RWPE1 (cell line): ENCODE results near the gene PRR36.

Experiments used
- CTCF ChIA-PET: fragments of 350-600 bp; sonication (Branson Sonifier 250); formaldehyde crosslinking; extraction: SDS; loops from one replicate; lab custom pipeline; 2021; lab: Yijun Ruan, JAX
- POLR2A ChIA-PET: fragments of 400-600 bp; formaldehyde crosslinking; extraction: SDS; loops from one replicate; lab custom pipeline; 2020; ENCODE audit warnings: antibody characterized with exemption; ENCODE audit not compliant: low non-redundant PET; lab: Yijun Ruan, JAX
- DNase-seq: peaks from one replicate; pipeline ENCODE4 v3.0.0; 2012; ENCODE audit warnings: low spot score
- H3K27ac ChIP-seq: fragments of 450-650 bp; 2 replicates; pipeline ENCODE4 v1.5.1; 2017
- CTCF ChIP-seq: fragments of 450-650 bp; conservative IDR thresholded peaks from 2 replicates; pipeline ENCODE4 v1.5.1; 2017; ENCODE audit warnings: low read depth, mild to moderate bottlenecking

The PRR36 gene

GRCh38 chr19:7851623-7852500, 22.3 kb downstream of the PRR36 start:
- H3K27ac ChIP-seq, result peak overlapping the region; percentile 83; the same call in 1 of the 2 replicates
- POLR2A ChIA-PET, result interaction anchor here (0.6 kb wide), 1 partner anchor 114 kb away, joined by 3 read pairs; no protein-coding TSS in a partner anchor
- CTCF ChIA-PET, result interaction anchor here (0.5 to 1.5 kb wide), 5 partner anchors 10 to 175 kb away, joined by 4 read pairs; partner anchors contain the start of gene TRAPPC5
- no peak for TF ChIP-seq CTCF
- no peak for DNase-seq

GRCh38 chr19:7850945-7851622, 23.1 kb downstream of the PRR36 start:
- no peak for TF ChIP-seq CTCF
- POLR2A ChIA-PET, result no interaction called here
- CTCF ChIA-PET, result interaction anchor here (0.5 to 1.5 kb wide), 2 partner anchors 78 to 170 kb away, joined by 3 to 4 read pairs; partner anchors contain the start of gene TRAPPC5
- H3K27ac ChIP-seq, result peak overlapping the region; percentile 83
- DNase-seq, result no peak

- POLR2A ChIA-PET, result interaction anchor here (0.6 kb wide), 1 partner anchor 164 kb away, joined by 7 read pairs; no protein-coding TSS in a partner anchor
- DNase-seq, result peak; percentile 79
- no peak for TF ChIP-seq CTCF
- peak overlapping the region; percentile 83 for H3K27ac ChIP-seq
- CTCF ChIA-PET, result interaction anchor here (1.5 kb wide), 2 partner anchors 11 to 169 kb away, joined by 4 read pairs; partner anchors contain the start of gene TRAPPC5
Measured at GRCh38 chr19:7850000-7850813, 24.0 kb downstream of the PRR36 start.

GRCh38 chr19:7849631-7849999, 24.6 kb downstream of the PRR36 start:
- no peak for TF ChIP-seq CTCF
- peak overlapping the region; percentile 83 for H3K27ac ChIP-seq
- ChIA-PET CTCF (interaction anchor here (1.5 kb wide), 1 partner anchor 12 kb away, joined by 4 read pairs; no protein-coding TSS in a partner anchor), POLR2A (interaction anchor here (0.6 kb wide), 1 partner anchor 163 kb away, joined by 7 read pairs; no protein-coding TSS in a partner anchor)
- no peak for DNase-seq

GRCh38 chr19:7848779-7849457, 25.3 kb downstream of the PRR36 start:
- H3K27ac ChIP-seq, result peak overlapping the region; percentile 83
- DNase-seq, result no peak
- CTCF ChIA-PET, result interaction anchor here (1.5 kb wide), 1 partner anchor 13 kb away, joined by 4 read pairs; no protein-coding TSS in a partner anchor
- POLR2A ChIA-PET, result no interaction called here
- TF ChIP-seq CTCF, result no peak
